DND-41 (cell line): ENCODE results near the gene SGPL1.

Experiments
- EZH2 ChIP-seq: IDR thresholded peaks from 3 replicates; pipeline ENCODE4 v1.6.1; 2012; ENCODE audit warnings: borderline replicate concordance, low read depth, mild to moderate bottlenecking, moderate library complexity, low read length, inconsistent platforms; ENCODE audit not compliant: severe bottlenecking
- TF ChIP-seq, protein P1 (sequence below): IDR thresholded peaks from 2 replicates; pipeline ENCODE4 v1.5.1; 2012; ENCODE audit warnings: borderline replicate concordance, low read length, moderate library complexity, mild to moderate bottlenecking; ENCODE audit not compliant: poor library complexity, severe bottlenecking; ENCODE audit errors: extremely low read depth

DNA sequence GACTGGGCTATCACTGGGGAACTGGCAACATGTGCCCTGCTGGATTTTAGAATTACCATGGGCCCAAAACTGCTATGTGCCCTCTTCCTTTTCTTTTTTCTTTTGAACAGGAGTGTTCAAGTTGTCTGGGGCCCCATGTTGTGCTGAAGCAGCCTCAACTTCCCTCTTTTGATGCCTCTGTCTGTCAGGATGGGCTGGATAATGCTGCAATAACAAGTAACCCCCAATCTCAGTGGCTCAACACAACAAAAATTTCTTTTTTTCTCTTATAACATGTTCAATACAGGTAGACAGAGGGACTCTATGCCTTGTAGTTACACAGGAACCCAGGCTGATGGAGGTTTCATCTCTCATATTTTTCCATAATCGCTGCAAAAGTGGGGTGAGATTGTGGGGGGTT is 80.8 kb downstream of the SGPL1 start:
- TF ChIP-seq, protein P1, sequence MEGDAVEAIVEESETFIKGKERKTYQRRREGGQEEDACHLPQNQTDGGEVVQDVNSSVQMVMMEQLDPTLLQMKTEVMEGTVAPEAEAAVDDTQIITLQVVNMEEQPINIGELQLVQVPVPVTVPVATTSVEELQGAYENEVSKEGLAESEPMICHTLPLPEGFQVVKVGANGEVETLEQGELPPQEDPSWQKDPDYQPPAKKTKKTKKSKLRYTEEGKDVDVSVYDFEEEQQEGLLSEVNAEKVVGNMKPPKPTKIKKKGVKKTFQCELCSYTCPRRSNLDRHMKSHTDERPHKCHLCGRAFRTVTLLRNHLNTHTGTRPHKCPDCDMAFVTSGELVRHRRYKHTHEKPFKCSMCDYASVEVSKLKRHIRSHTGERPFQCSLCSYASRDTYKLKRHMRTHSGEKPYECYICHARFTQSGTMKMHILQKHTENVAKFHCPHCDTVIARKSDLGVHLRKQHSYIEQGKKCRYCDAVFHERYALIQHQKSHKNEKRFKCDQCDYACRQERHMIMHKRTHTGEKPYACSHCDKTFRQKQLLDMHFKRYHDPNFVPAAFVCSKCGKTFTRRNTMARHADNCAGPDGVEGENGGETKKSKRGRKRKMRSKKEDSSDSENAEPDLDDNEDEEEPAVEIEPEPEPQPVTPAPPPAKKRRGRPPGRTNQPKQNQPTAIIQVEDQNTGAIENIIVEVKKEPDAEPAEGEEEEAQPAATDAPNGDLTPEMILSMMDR, result no peak
- TF ChIP-seq EZH2, result no peak
